HL-60/S4 treated with retinoic acid at 250 ng/mL for 4 days and 3 days (cell line): Measurements from ENCODE around the gene SDK2.

Experiments used
- in situ Hi-C: fragments of 300-500 bp; cut with MboI; formaldehyde crosslinking; loops from 2 replicates; pipeline ENCODE4 v1.7.0; 2022; ENCODE audit warnings: low sequenced_read_pairs

SDK2 gene

GRCh38 chr17:73292031-73292531, 352.2 kb downstream of the SDK2 start:
- in situ Hi-C loops: no loop called here

- in situ Hi-C loops: no loop called here
Measured at GRCh38 chr17:73291260-73291801, 352.9 kb downstream of the SDK2 start.

DNA sequence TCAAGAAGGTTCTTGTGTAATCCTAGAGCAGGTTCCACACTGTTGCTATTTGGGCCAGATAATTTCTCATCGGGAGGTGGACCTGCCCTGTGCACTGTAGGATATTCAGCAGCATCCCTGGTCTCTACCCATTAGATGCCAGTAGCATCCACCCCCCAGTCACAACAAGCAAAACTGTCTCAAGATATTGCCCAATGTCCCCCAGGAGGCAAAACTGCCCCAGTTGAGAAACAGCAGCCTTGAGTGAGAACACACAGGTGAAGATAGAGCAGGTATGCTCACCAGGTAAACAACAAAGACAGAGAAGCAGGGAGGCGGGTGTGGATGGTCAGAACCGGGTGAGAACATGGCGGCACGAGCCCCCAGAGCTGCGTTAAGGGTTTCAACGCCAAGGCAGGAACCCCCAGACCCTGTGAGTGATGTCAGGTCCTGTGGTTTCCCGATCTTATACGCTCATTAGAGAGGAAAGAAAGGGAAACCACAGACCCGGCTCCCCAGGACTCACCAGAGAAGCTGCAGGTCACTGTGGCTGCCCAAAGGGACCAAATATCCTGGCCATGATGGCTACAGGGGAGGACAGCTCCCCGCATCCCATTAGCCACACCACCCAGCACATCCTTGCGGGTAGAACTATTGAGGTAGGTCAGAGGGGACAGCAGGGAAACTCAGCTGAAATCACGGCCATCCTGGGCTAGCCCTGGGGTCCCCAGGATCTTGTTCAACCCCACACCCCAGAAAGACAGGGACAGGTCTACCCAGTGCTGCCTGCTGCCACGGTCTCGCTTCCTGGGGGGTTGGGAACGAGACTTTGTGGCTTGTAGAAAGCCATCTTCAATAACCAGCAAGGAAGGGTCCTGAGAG, 353.6 kb downstream of the SDK2 start:
- in situ Hi-C loops: no loop called here

- in situ Hi-C loops: no loop called here
Measured at GRCh38 chr17:73289549-73290254, 354.5 kb downstream of the SDK2 start.

DNA sequence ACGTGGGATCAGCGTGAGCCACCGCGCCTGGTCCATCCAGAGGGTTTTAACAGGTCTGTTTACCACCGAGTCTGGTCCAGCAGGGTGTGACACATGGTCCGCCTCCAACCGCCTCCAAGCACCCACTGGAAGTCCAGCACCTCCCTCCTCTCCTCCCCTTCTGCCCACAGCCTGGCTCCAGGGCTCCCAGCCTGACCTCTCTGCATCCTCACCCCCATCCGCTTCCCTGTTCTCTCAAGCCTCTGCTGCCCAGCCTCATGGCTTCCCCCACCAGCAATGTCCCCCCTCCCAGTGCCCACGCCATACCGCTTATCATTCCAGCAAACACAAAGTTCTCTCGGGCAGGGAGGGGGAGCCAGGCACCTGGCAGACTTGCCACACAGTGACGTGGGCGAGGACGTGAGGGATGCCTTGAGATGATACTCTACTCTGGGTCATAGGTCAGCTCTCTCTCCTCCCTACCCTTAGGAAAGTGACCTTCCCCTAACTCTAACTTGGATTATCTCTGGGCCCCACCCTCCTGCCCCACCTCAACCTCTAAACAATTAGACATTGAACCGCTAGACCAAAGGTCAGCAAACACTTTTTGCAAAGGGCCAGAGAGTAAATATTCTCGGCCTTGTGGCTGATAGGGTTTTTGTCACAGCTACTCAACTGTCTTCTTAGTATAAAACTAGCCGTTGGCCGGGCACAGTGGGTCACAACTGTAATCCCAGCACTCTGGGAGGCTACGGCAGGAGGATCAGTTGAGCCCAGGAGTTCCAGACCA, 355.5 kb downstream of the SDK2 start:
- in situ Hi-C loops: no loop called here

GRCh38 chr17:73286863-73287296, 357.4 kb downstream of the SDK2 start:
- in situ Hi-C loops: no loop called here

- in situ Hi-C loops: no loop called here
Measured at GRCh38 chr17:73285916-73286862, 358.1 kb downstream of the SDK2 start.

GRCh38 chr17:73285603-73285908, 358.7 kb downstream of the SDK2 start:
- in situ Hi-C loops: no loop called here

- in situ Hi-C loops: no loop called here
Measured at GRCh38 chr17:73284906-73285602, 359.2 kb downstream of the SDK2 start.
